Neural cell (in vitro differentiated cells): ENCODE data around the gene PPL.

Source experiments
- CTCF ChIP-seq: fragments of 450-650 bp; IDR thresholded peaks from 2 replicates; pipeline ENCODE4 v1.5.1; 2014; ENCODE audit warnings: antibody characterized with exemption, mild to moderate bottlenecking, moderate library complexity; ENCODE audit not compliant: poor library complexity, severe bottlenecking
- EP300 ChIP-seq: fragments of 450-650 bp; conservative IDR thresholded peaks from 2 replicates; pipeline ENCODE4 v1.6.1; 2014; ENCODE audit warnings: antibody characterized with exemption, mild to moderate bottlenecking, moderate library complexity; ENCODE audit not compliant: poor library complexity, severe bottlenecking
- EZH2 ChIP-seq: fragments of 200-600, 300-800 bp; shearing (Covaris generic), sonication (generic); IDR thresholded peaks from 2 replicates; pipeline ENCODE4 v1.6.1; 2014; ENCODE audit warnings: antibody characterized with exemption, low read length, borderline replicate concordance, mild to moderate bottlenecking; ENCODE audit not compliant: insufficient read depth, poor library complexity, severe bottlenecking
- MXI1 ChIP-seq: fragments of 450-650 bp; conservative IDR thresholded peaks from 2 replicates; pipeline ENCODE4 v1.6.1; 2014; ENCODE audit warnings: antibody characterized with exemption, mild to moderate bottlenecking; ENCODE audit not compliant: poor library complexity, severe bottlenecking
- POLR2AphosphoS5 ChIP-seq: IDR thresholded peaks from 2 replicates; pipeline ENCODE4 v1.6.1; 2012
- RAD21 ChIP-seq: fragments of 450-650 bp; conservative IDR thresholded peaks from 2 replicates; pipeline ENCODE4 v1.6.1; 2014; ENCODE audit warnings: antibody characterized with exemption, mild to moderate bottlenecking, moderate library complexity
- SMC3 ChIP-seq: fragments of 450-650 bp; conservative IDR thresholded peaks from 2 replicates; pipeline ENCODE4 v1.6.1; 2014; ENCODE audit warnings: antibody characterized with exemption, mild to moderate bottlenecking, moderate library complexity; ENCODE audit not compliant: poor library complexity
- TF ChIP-seq, protein P1 (sequence below): IDR thresholded peaks from 2 replicates; pipeline ENCODE4 v1.6.1; 2012; ENCODE audit warnings: borderline replicate concordance

DNA sequence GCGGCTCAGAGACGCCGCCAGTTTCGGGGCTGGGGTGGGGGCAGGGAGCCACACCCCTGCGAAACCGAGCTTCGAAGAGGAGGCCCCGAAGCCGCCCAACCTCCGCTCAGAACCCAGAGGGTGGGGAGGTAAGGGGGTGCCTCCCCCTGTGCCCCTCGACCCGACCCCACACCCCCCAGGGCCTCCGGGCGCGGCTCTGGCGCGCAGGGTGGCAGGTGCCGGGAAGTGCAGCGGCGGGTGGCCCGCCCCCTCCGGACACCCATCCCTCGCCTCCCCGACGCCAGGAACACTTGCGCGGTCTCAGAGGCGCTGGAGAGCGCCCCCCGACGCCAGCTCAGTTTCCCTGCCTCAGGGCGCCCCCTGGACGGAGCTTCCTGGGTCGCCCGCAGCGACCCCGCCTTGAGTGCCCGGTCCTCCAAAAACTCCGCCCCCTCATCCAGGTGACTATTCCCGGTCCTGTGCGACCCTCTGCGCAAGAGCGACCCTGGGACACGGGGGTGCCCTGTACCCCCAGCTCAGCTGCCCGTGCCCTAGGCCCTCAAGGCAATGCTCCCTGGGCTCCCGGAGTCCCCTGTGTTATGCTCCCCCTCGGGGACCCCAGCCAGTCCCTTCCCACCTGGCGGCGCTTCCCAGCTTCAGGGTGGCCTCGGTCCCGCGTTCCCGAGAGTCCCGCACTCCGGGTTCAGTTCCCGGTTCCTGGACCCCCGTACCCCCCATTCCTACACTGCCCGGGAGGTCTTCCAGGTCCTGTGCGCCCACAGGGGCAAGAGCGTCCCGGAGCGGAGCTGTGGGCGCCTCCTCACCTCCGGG lies 562 bp downstream of the PPL start:
- TF ChIP-seq CTCF (peak; percentile 51), POLR2AphosphoS5 (no peak), EZH2 (no peak), EP300 (no peak), MXI1 (no peak), RAD21 (no peak), SMC3 (no peak)
- TF ChIP-seq, protein P1, sequence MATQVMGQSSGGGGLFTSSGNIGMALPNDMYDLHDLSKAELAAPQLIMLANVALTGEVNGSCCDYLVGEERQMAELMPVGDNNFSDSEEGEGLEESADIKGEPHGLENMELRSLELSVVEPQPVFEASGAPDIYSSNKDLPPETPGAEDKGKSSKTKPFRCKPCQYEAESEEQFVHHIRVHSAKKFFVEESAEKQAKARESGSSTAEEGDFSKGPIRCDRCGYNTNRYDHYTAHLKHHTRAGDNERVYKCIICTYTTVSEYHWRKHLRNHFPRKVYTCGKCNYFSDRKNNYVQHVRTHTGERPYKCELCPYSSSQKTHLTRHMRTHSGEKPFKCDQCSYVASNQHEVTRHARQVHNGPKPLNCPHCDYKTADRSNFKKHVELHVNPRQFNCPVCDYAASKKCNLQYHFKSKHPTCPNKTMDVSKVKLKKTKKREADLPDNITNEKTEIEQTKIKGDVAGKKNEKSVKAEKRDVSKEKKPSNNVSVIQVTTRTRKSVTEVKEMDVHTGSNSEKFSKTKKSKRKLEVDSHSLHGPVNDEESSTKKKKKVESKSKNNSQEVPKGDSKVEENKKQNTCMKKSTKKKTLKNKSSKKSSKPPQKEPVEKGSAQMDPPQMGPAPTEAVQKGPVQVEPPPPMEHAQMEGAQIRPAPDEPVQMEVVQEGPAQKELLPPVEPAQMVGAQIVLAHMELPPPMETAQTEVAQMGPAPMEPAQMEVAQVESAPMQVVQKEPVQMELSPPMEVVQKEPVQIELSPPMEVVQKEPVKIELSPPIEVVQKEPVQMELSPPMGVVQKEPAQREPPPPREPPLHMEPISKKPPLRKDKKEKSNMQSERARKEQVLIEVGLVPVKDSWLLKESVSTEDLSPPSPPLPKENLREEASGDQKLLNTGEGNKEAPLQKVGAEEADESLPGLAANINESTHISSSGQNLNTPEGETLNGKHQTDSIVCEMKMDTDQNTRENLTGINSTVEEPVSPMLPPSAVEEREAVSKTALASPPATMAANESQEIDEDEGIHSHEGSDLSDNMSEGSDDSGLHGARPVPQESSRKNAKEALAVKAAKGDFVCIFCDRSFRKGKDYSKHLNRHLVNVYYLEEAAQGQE, result no peak
